ENCODE results near the gene PRDX6.

DNA sequence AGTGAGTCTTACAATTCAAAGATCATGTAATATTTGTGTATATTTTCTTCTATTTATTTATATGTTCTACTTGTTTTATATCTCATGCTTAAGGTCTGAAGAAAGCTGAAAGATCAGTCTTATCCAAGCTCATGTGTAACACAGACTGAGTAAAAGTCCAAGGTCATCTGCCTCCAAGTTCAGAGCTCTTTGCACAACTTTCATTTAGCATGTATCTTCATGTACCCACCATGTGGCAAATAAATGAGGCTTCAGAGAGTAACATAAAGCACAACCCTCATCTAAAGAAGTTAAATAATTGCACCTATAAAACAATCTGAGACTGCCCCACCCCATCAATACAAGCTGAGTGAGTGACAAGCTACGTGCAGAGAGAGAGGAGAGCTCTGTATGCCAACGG, 38.5 kb upstream of the PRDX6 start:
- TF ChIP-seq CTCF (IDR thresholded peaks at IDR 0.05; ENCODE audit: low read length): no peak
- TF ChIP-seq EZH2 (optimal IDR thresholded peaks at IDR 0.05; ENCODE audit: low read depth, low read length): no peak
- TF ChIP-seq EZH2phosphoT487 (IDR thresholded peaks at IDR 0.05; ENCODE audit: low read length): no peak
